ENCODE results near the gene CD244. TPM values are rescaled to one million over a fixed set of nuclear protein-coding genes. Genes with fewer than 3 reads are reported as not detected.

Gene CD244
- total RNA-seq, 6 donors from 2014 or later, result 0.78 to 4.1 (median 2.0) TPM

GRCh38 chr1:160808289-160808688 is 54.4 kb downstream of the CD244 start:
- WGBS, 2 donors, result 85 to 97% methylated on average over 2 to 3 of the region's 3 CpGs

GRCh38 chr1:160807738-160808137 is 54.9 kb downstream of the CD244 start:
- ATAC-seq (ENCODE audit: low FRiP score in 2 of 2) (peak in 1 of 2 donors; percentile 46), DNase-seq (no peak)
- Histone ChIP-seq H3K4me1 (no peaks in the 10 kb centered on the region), H3K36me3 (no peaks in the 10 kb centered on the region), H3K27ac (no peak overlapping the region), H3K27me3 (no peaks in the 10 kb centered on the region), H3K9me3 (peaks cover 7 to 11% (median 8%) of the 10 kb centered on the region in 4 donors), H3K4me3 (no peak overlapping the region)
- TF ChIP-seq CTCF (IDR thresholded peaks at IDR 0.05), result no peak
- TF ChIP-seq POLR2A (IDR thresholded peaks at IDR 0.05), result no peak
- no peak for TF ChIP-seq EP300 (IDR thresholded peaks at IDR 0.05)
- no peak for TF ChIP-seq POLR2AphosphoS5 (IDR thresholded peaks at IDR 0.05)
- 100% methylated on average over 2 of the region's 2 CpGs for WGBS, 2 donors

More at GRCh38 chr1:160808289-160808688, 54.4 kb downstream of the CD244 start:
- ATAC-seq (ENCODE audit: low FRiP score in 2 of 2), result no peak
- H3K4me3 ChIP-seq, result no peak overlapping the region
- no peak overlapping the region for H3K27ac ChIP-seq
- H3K27me3 ChIP-seq, result no peaks in the 10 kb centered on the region
- no peaks in the 10 kb centered on the region for H3K36me3 ChIP-seq
- peaks cover 7 to 11% (median 8%) of the 10 kb centered on the region in 4 donors for H3K9me3 ChIP-seq
- H3K4me1 ChIP-seq, result no peaks in the 10 kb centered on the region
- no peak for DNase-seq
- TF ChIP-seq POLR2AphosphoS5 (IDR thresholded peaks at IDR 0.05), result no peak
- no peak for TF ChIP-seq CTCF (IDR thresholded peaks at IDR 0.05)
- TF ChIP-seq EP300 (IDR thresholded peaks at IDR 0.05), result no peak
- no peak for TF ChIP-seq POLR2A (IDR thresholded peaks at IDR 0.05)

GRCh38 chr1:160807247-160807646 is 55.4 kb downstream of the CD244 start:
- Histone ChIP-seq H3K36me3 (no peaks in the 10 kb centered on the region), H3K27ac (no peak overlapping the region), H3K27me3 (no peaks in the 10 kb centered on the region), H3K9me3 (peaks cover 7 to 11% (median 8%) of the 10 kb centered on the region in 4 donors), H3K4me3 (no peak overlapping the region), H3K4me1 (no peaks in the 10 kb centered on the region)
- DNase-seq, result no peak
- 76 to 77% methylated on average over 3 of the region's 3 CpGs for WGBS, 2 donors
- TF ChIP-seq POLR2A (IDR thresholded peaks at IDR 0.05) (no peak), CTCF (IDR thresholded peaks at IDR 0.05) (no peak), EP300 (IDR thresholded peaks at IDR 0.05) (no peak), POLR2AphosphoS5 (IDR thresholded peaks at IDR 0.05) (no peak)
- ATAC-seq (ENCODE audit: low FRiP score in 2 of 2), result no peak

- no peak for TF ChIP-seq EP300 (IDR thresholded peaks at IDR 0.05)
- no peak for TF ChIP-seq CTCF (IDR thresholded peaks at IDR 0.05)
- no peak for TF ChIP-seq POLR2AphosphoS5 (IDR thresholded peaks at IDR 0.05)
- no peak for TF ChIP-seq POLR2A (IDR thresholded peaks at IDR 0.05)
- H3K27me3 ChIP-seq, result no peaks in the 10 kb centered on the region
Observed at GRCh38 chr1:160806784-160807183, 55.9 kb downstream of the CD244 start.

GRCh38 chr1:160806109-160806665 is 56.5 kb downstream of the CD244 start:
- DNase-seq (no peak), ATAC-seq (ENCODE audit: low FRiP score in 2 of 2) (no peak)
- no peaks in the 10 kb centered on the region for H3K27me3 ChIP-seq
- TF ChIP-seq POLR2AphosphoS5 (IDR thresholded peaks at IDR 0.05) (no peak), EP300 (IDR thresholded peaks at IDR 0.05) (no peak), CTCF (IDR thresholded peaks at IDR 0.05) (no peak), POLR2A (IDR thresholded peaks at IDR 0.05) (no peak)
- no peaks in the 10 kb centered on the region for H3K36me3 ChIP-seq
- H3K27ac ChIP-seq, result no peak overlapping the region
- peaks cover 7 to 11% (median 8%) of the 10 kb centered on the region in 4 donors for H3K9me3 ChIP-seq
- no peaks in the 10 kb centered on the region for H3K4me1 ChIP-seq
- 75 to 80% methylated on average over 1 of the region's 1 CpG for WGBS, 2 donors
- no peak overlapping the region for H3K4me3 ChIP-seq

More at GRCh38 chr1:160806784-160807183, 55.9 kb downstream of the CD244 start:
- no peaks in the 10 kb centered on the region for H3K4me1 ChIP-seq
- H3K9me3 ChIP-seq, result peaks cover 7 to 11% (median 8%) of the 10 kb centered on the region in 4 donors
- no peak overlapping the region for H3K4me3 ChIP-seq
- DNase-seq, result no peak
- no peaks in the 10 kb centered on the region for H3K36me3 ChIP-seq
- no peak overlapping the region for H3K27ac ChIP-seq
- ATAC-seq (ENCODE audit: low FRiP score in 2 of 2), result no peak

Data from upper lobe of left lung (tissue), 6 donors.